K562 (cell line): ENCODE data around the gene GRIN2A. TPM values are rescaled to one million over a fixed set of nuclear protein-coding genes. Genes with fewer than 3 reads are reported as not detected.

Source experiments
- ATAC-seq: fragments of 200-7000 bp; cut with Tn5 transposase; 3 replicates; pipeline ENCODE4 v1.9.1; 2020; ENCODE audit warnings: moderate library complexity
- BruUV-seq: library from RNA; stranded (reverse); fragments of 400-500 nt; replicated peaks from 2 replicates; lab custom pipeline; 2021; lab: Mats Ljungman, UMichigan
- CTCF ChIA-PET: fragments of 300-600 bp; formaldehyde crosslinking; extraction: SDS; loops from one replicate; lab custom pipeline; 2021; ENCODE audit warnings: low intra/inter-chr PET ratio; lab: Yijun Ruan, JAX
- POLR2A ChIA-PET: fragments of 300-600, 350-650 bp; sonication (Branson Sonifier 250); formaldehyde crosslinking; extraction: SDS; loops from one replicate; lab custom pipeline; 2021; ENCODE audit warnings: antibody characterized with exemption, inconsistent platforms; lab: Yijun Ruan, JAX
- DNase-seq, 4 experiments: peaks; one replicate each; pipeline versions ENCODE4 v3.0.0 to v3.0.0-alpha.2; 2011 to 2018; ENCODE audit warnings: low spot score in 3 of 4, mixed read lengths in 3 of 4; ENCODE audit errors: extremely low read depth in 1 of 4
- FAIRE-seq: peaks from 2 replicates; lab custom pipeline; 2011; peaks lifted over from hg19 to GRCh38; lab: Jason Lieb, UNC
- H2AFZ ChIP-seq: 2 replicates; pipeline ENCODE4 v1.6.0; 2011; ENCODE audit warnings: low read depth, low read length, control low read depth, inconsistent platforms
- H3K27ac ChIP-seq: fragments of 200-600 bp; 3 replicates; pipeline ENCODE4 v1.8.0; 2011; ENCODE audit warnings: low read depth, mild to moderate bottlenecking, control low read depth, inconsistent platforms, low read length, moderate library complexity, mixed read lengths; ENCODE audit errors: extremely low read depth
- H3K27me3 ChIP-seq, 2 experiments: fragments of 300-600 bp in 1 of 2; 2 replicates in 1 of 2; 3 replicates in 1 of 2; pipeline versions ENCODE4 v1.6.0 to v1.8.0; 2011; ENCODE audit warnings: inconsistent platforms in 2 of 2, low read length in 2 of 2, mild to moderate bottlenecking in 1 of 2, mixed read lengths in 1 of 2, moderate library complexity in 1 of 2; ENCODE audit not compliant: control insufficient read depth in 2 of 2, insufficient read depth in 2 of 2
- H3K36me3 ChIP-seq: fragments of 300-600 bp; 3 replicates; pipeline ENCODE4 v1.8.0; 2011; ENCODE audit warnings: mild to moderate bottlenecking, low read length, inconsistent platforms; ENCODE audit not compliant: control insufficient read depth, insufficient read depth
- H3K4me1 ChIP-seq, 2 experiments: fragments of 200-600 bp in 1 of 2; replicated peaks in 1 of 2; 2 replicates in 1 of 2; 3 replicates in 1 of 2; pipeline versions ENCODE4 v1.5.1 to v1.8.0; 2011; ENCODE audit warnings: inconsistent platforms in 2 of 2, low read length in 2 of 2, mild to moderate bottlenecking in 1 of 2, mixed read lengths in 1 of 2, moderate library complexity in 1 of 2; ENCODE audit not compliant: control insufficient read depth in 2 of 2, insufficient read depth in 2 of 2
- H3K4me2 ChIP-seq: 2 replicates; pipeline ENCODE4 v1.6.1; 2011; ENCODE audit warnings: low read length, control low read depth, inconsistent platforms, mixed read lengths; ENCODE audit not compliant: insufficient read depth
- H3K4me3 ChIP-seq: fragments of 200-600 bp; sonication (generic), shearing (Covaris generic); 2 replicates; pipeline ENCODE4 v1.5.1; 2016; ENCODE audit warnings: control low read depth, inconsistent platforms
- H3K79me2 ChIP-seq: fragments of 200-600 bp; 3 replicates; pipeline ENCODE4 v1.8.0; 2011; ENCODE audit warnings: low read length, inconsistent platforms; ENCODE audit not compliant: control insufficient read depth, insufficient read depth
- H3K9ac ChIP-seq, 2 experiments: 2 replicates each; pipeline versions ENCODE4 v1.6.0 to v1.6.1; 2011; ENCODE audit warnings: low read depth in 2 of 2, low read length in 2 of 2, control low read depth in 1 of 2, inconsistent platforms in 1 of 2, mild to moderate bottlenecking in 1 of 2, mixed read lengths in 1 of 2; ENCODE audit not compliant: insufficient read depth in 1 of 2
- H3K9me1 ChIP-seq: one replicate; pipeline ENCODE4 v1.6.0; 2011; ENCODE audit warnings: inconsistent platforms, mild to moderate bottlenecking, low read length, moderate library complexity; ENCODE audit not compliant: control insufficient read depth, insufficient read depth
- H3K9me3 ChIP-seq: replicated peaks from 2 replicates; pipeline ENCODE4 v1.5.1; 2011; ENCODE audit warnings: low read depth, low read length, inconsistent platforms; ENCODE audit not compliant: control insufficient read depth, insufficient read depth
- H4K20me1 ChIP-seq: replicated peaks from 2 replicates; pipeline ENCODE4 v1.6.1; 2011; ENCODE audit warnings: low read length, inconsistent platforms, mixed read lengths; ENCODE audit not compliant: control insufficient read depth, insufficient read depth
- ATF3 ChIP-seq, 2 experiments: fragments of 450-650 bp in 1 of 2; sonication (generic) in 1 of 2; formaldehyde crosslinking in 1 of 2; IDR thresholded peaks in 1 of 2; conservative IDR thresholded peaks in 1 of 2; 2 replicates each; pipeline versions ENCODE4 v1.6.1 to v1.8.1; 2016 to 2023; ENCODE audit warnings: mild to moderate bottlenecking in 2 of 2, moderate library complexity in 2 of 2, inconsistent platforms in 1 of 2, missing genetic modification reagents in 1 of 2
- BRD4 ChIP-seq: fragments of 200-600 bp; sonication (generic); IDR thresholded peaks from 2 replicates; pipeline ENCODE4 v1.6.1; 2017; ENCODE audit warnings: inconsistent platforms
- DACH1 ChIP-seq: fragments of 450-650 bp; IDR thresholded peaks from 2 replicates; pipeline ENCODE4 v1.6.1; 2018; ENCODE audit not compliant: partially characterized antibody
- HDAC6 ChIP-seq: IDR thresholded peaks from 2 replicates; pipeline ENCODE4 v1.6.1; 2012; ENCODE audit warnings: low read depth, mild to moderate bottlenecking, control low read depth, inconsistent platforms, low read length, moderate library complexity
- NFATC3 ChIP-seq: fragments of 450-650 bp; IDR thresholded peaks from 2 replicates; pipeline ENCODE4 v1.6.1; 2017; ENCODE audit warnings: mild to moderate bottlenecking
- TAF15 ChIP-seq: fragments of 200-400 bp; formaldehyde crosslinking; IDR thresholded peaks from 2 replicates; pipeline ENCODE4 v1.6.1; 2017; ENCODE audit warnings: mild to moderate bottlenecking, low read depth, low read length, moderate library complexity
- TEAD4 ChIP-seq, 2 experiments: sonication (generic) in 1 of 2; formaldehyde crosslinking in 1 of 2; IDR thresholded peaks; 2 replicates each; pipeline versions ENCODE4 v1.6.1 to v1.8.0; 2012 to 2022; ENCODE audit warnings: borderline replicate concordance in 1 of 2, inconsistent platforms in 1 of 2, low read length in 1 of 2, mild to moderate bottlenecking in 1 of 2, missing genetic modification reagents in 1 of 2
- ZNF592 ChIP-seq: fragments of 450-650 bp; IDR thresholded peaks from 2 replicates; pipeline ENCODE4 v1.6.1; 2017; ENCODE audit warnings: antibody characterized with exemption, mild to moderate bottlenecking
- ZNF668 ChIP-seq: fragments of 250-450 bp; sonication (Bioruptor Pico); IDR thresholded peaks from 2 replicates; pipeline ENCODE4 v1.8.0; 2022; ENCODE audit warnings: mild to moderate bottlenecking, inconsistent platforms
- ZZZ3 ChIP-seq: fragments of 450-650 bp; IDR thresholded peaks from 2 replicates; pipeline ENCODE4 v1.6.1; 2016; ENCODE audit warnings: antibody characterized with exemption, mild to moderate bottlenecking, moderate library complexity
- WGBS: fragments of 100-300 bp; shearing (Covaris generic); methylation state at CpG from one replicate; pipeline ENCODE4 v1.1.6; 2016; ENCODE audit warnings: low coverage, mixed read lengths; ENCODE audit not compliant: insufficient coverage; ENCODE audit errors: missing lambda C conversion rate; 5-methylcytosine and 5-hydroxymethylcytosine counted together
- in situ Hi-C: fragments of 300-500 bp; cut with MboI; formaldehyde crosslinking; loops from 4 replicates; pipeline ENCODE4 v1.15.0; 2018; ENCODE audit warnings: inconsistent platforms, mixed read lengths
- intact Hi-C: fragments of 100-400 bp; cut with micrococcal nuclease; formaldehyde crosslinking; loops from 2 replicates; pipeline ENCODE4 v1.14.2; 2022
- polyA plus RNA-seq, 8 experiments: library from polyadenylated mRNA; depleted of rRNA in 4 of 8; stranded (reverse) in 5 of 8; unstranded in 3 of 8; fragments of >200 nt; fragmentation: Nextera tagmentation in 2 of 8; fragmentation: Illumina TruSeq in 1 of 8; extraction: Ambion mirVana in 2 of 8; extraction: Trizol in 1 of 8; gene quantifications; 2 replicates each; pipeline versions ENCODE4 v1.2.1 to v1.2.3, GENCODE V29; 2011 to 2014; ENCODE audit warnings: inconsistent platforms in 1 of 8, missing spikeins in 1 of 8
- total RNA-seq, 7 experiments: library from RNA; depleted of rRNA in 6 of 7; stranded (reverse); fragments of >200 nt in 6 of 7; fragmentation: Illumina TruSeq in 2 of 7; extraction: Trizol in 2 of 7; gene quantifications; 2 replicates each; pipeline versions ENCODE4 v1.2.1 to v1.2.3, GENCODE V29; 2011 to 2021; ENCODE audit warnings: low replicate concordance in 1 of 7

Gene GRIN2A
- total and polyA plus RNA-seq, 9 of the 15 experiments (the other 6 are each of a cell fraction or from before 2014, with no cell fraction given), result not detected

- Histone ChIP-seq H3K4me2 (no peak overlapping the region), H3K79me2 (no peaks in the 10 kb centered on the region), H3K27me3 (no peaks in the 10 kb centered on the region), H3K9me1 (no peaks in the 10 kb centered on the region), H3K27ac (no peak overlapping the region), H2AFZ (no peak overlapping the region), H3K9me3 (no peaks in the 10 kb centered on the region), H3K4me3 (no peak overlapping the region), H3K9ac (no peak overlapping the region), H3K4me1 (no peaks in the 10 kb centered on the region), H3K36me3 (no peaks in the 10 kb centered on the region), H4K20me1 (no peaks in the 10 kb centered on the region)
- ChIA-PET POLR2A (no interaction called here), CTCF (no interaction called here)
- WGBS, result 2% methylated on average over 5 of the region's 5 CpGs
- intact Hi-C loops, result no loop called here
- in situ Hi-C loops, result no loop called here
- no peak for ATAC-seq
- BruUV-seq, result no TSS peak
- TF ChIP-seq NFATC3 (no peak), ATF3 (IDR thresholded peaks at IDR 0.05) (no peak), ATF3 (CRISPR knock-in tag; conservative IDR thresholded peaks at IDR 0.05) (no peak), ZZZ3 (no peak), TAF15 (no peak), ZNF592 (no peak), BRD4 (no peak), HDAC6 (no peak), DACH1 (no peak), TEAD4 (IDR thresholded peaks at IDR 0.05; ENCODE audit: low read length) (no peak), TEAD4 (CRISPR knock-in tag; IDR thresholded peaks at IDR 0.05; ENCODE audit: borderline replicate concordance) (no peak), ZNF668 (no peak)
- DNase-seq, result no peak
- no peak for FAIRE-seq
Observed at GRCh38 chr16:10138881-10139280, 43.3 kb downstream of the GRIN2A start.
